G401 (cell line): ENCODE results near the gene PLCB3. TPM values are rescaled to one million over a fixed set of nuclear protein-coding genes. Genes with fewer than 3 reads are reported as not detected.

Source experiments
- DNase-seq: peaks from one replicate; pipeline ENCODE4 v3.0.0-alpha.2; 2015; ENCODE audit warnings: low spot score
- in situ Hi-C: cut with HindIII; loops from 2 replicates; pipeline ENCODE4 v1.10.0; 2016; ENCODE audit warnings: low sequenced_read_pairs, mixed read lengths
- total RNA-seq: library from RNA; depleted of rRNA; stranded (reverse); fragments of >200 nt; shearing (Covaris generic); gene quantifications from 2 replicates; pipeline ENCODE4 v1.2.3, GENCODE V29; 2014; rRNA removed

Gene PLCB3
- 59.3 and 62.7 TPM in 2 replicates for total RNA-seq

- DNase-seq: no peak
- in situ Hi-C loops: no loop called here
These were observed at the start of gene PLCB3 for GRCh38 chr11:64251016-64251752. Gene PLCB3, plus strand, starts transcription at chr11:64251530. Its CDS starts 120 bp downstream, at chr11:64251650.

GRCh38 chr11:64201543-64201942, 49.8 kb upstream of the PLCB3 start:
- in situ Hi-C loops: loop anchor here (10.0 kb wide), 1 partner anchor 73 kb away; no protein-coding TSS in a partner anchor
- DNase-seq: no peak

- DNase-seq: no peak
- in situ Hi-C loops: loop anchor here (10.0 kb wide), 1 partner anchor 72 kb away; no protein-coding TSS in a partner anchor
These were observed 48.3 kb upstream of the PLCB3 start for GRCh38 chr11:64202992-64203391.

GRCh38 chr11:64203421-64204079, 47.8 kb upstream of the PLCB3 start:
- in situ Hi-C loops: loop anchor here (10.0 kb wide), 1 partner anchor 71 kb away; no protein-coding TSS in a partner anchor
- DNase-seq: no peak

DNA sequence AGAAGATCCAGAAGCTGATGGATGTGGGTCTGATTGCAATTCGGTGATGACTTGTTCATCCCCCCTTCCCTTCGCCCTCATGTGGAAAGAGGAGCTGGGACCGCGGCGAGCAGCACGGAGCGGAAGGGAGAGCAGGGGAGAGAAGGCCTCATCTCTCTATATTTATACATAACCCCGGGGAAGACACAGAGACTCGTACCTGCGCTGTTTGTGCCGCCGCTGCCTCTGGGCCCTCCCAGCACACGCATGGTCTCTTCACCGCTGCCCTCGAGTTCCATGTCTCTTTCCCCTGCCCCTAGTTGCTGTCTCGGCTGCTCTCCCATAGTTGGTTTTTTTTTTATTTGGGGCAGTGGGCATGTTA, 47.3 kb upstream of the PLCB3 start:
- in situ Hi-C loops: loop anchor here (10.0 kb wide), 1 partner anchor 71 kb away; no protein-coding TSS in a partner anchor

GRCh38 chr11:64204464-64204989, 46.8 kb upstream of the PLCB3 start:
- DNase-seq: peak; percentile 86
- in situ Hi-C loops: loop anchor here (10.0 kb wide), 1 partner anchor 70 kb away; no protein-coding TSS in a partner anchor

More for the DNA sequence above, 47.3 kb upstream of the PLCB3 start:
- DNase-seq: no peak

DNA sequence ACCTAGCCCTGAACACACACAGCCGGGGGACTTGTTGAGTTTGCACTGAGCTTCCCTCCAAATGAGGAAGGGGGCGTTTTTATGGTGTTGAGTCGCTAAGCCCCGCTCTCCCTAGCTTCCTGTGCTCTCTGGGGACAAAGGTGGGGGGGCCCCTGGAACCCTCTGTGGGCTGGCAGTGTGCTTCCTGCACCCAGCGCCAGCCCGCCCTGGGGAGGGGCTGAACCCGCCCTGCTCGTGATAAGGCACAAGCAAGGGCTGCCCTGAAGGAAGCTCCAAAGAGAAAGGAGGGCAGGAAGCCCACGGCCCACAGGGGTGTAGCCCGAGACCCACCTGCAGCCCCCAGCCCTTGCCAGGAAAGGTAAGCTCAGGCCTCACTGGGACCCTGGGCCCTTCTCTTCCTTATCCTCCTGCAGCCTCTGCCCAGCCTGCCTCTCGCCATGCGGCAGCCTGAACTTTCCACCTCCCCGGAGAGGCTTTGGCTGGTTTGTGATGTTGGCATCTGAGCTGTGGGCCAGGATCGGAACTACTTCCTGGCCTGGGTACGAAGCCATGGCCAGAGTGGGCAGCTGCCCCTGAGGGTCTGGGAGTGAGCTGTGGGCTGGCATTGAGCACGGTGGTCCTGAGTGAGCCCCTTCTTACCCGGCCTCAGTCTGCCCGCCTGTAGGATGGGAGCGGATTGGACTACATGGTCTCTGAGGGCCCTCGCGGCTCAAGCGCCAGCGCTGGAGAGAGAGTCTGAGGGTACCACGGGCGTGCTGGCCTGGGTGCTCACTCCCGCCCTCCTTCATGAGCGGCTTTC, 44.7 kb upstream of the PLCB3 start, which contains the start of gene FERMT3:
Gene FERMT3, plus strand, starts transcription at position 265 of the 799 bp plus-strand sequence. CDS start 644 bp downstream, outside the sequence.
- no peak for DNase-seq
- in situ Hi-C loops: loop anchor here (10.0 kb wide), 1 partner anchor 68 kb away; no protein-coding TSS in a partner anchor

- no peak for DNase-seq
- in situ Hi-C loops: loop anchor here (10.0 kb wide), 1 partner anchor 67 kb away; no protein-coding TSS in a partner anchor
These were observed 43.9 kb upstream of the PLCB3 start for GRCh38 chr11:64207256-64208085.

GRCh38 chr11:64208086-64208795, 43.1 kb upstream of the PLCB3 start:
- no peak for DNase-seq
- in situ Hi-C loops: loop anchor here (10.0 kb wide), 1 partner anchor 67 kb away; no protein-coding TSS in a partner anchor

- no peak for DNase-seq
- in situ Hi-C loops: loop anchor here (10.0 kb wide), 1 partner anchor 66 kb away; no protein-coding TSS in a partner anchor
These were observed 42.4 kb upstream of the PLCB3 start for GRCh38 chr11:64208796-64209562.

- no peak for DNase-seq
- in situ Hi-C loops: loop anchor here (10.0 kb wide), 1 partner anchor 65 kb away; no protein-coding TSS in a partner anchor
These were observed 41.8 kb upstream of the PLCB3 start for GRCh38 chr11:64209563-64209843.

- in situ Hi-C loops: no loop called here
- peak; percentile 70 for DNase-seq
These were observed 40.9 kb upstream of the PLCB3 start for GRCh38 chr11:64210301-64211020.

GRCh38 chr11:64211181-64211872, 40.0 kb upstream of the PLCB3 start:
- in situ Hi-C loops: no loop called here
- no peak for DNase-seq

GRCh38 chr11:64216879-64217278, 34.5 kb upstream of the PLCB3 start:
- in situ Hi-C loops: no loop called here
- DNase-seq: no peak

- DNase-seq: no peak
- in situ Hi-C loops: no loop called here
These were observed 32.5 kb upstream of the PLCB3 start for GRCh38 chr11:64218628-64219353.
